ENCODE data around the gene MAP4K5. TPM values are rescaled to one million over a fixed set of nuclear protein-coding genes. Genes with fewer than 3 reads are reported as not detected.

The MAP4K5 gene
- total RNA-seq, 1 experiment from 2014 or later, result 33.1 TPM

- CTCF ChIA-PET, result no interaction called here
- ATAC-seq, result no peak
- no peak for DNase-seq (ENCODE audit: low read depth, low spot score)
- Histone ChIP-seq H3K27ac (ENCODE audit: low read length) (no peak overlapping the region), H3K9me3 (ENCODE audit: control insufficient read depth, insufficient read depth, low read depth, low read length) (peaks cover 39% of the 10 kb centered on the region), H3K36me3 (ENCODE audit: control insufficient read depth, insufficient read depth, low read length) (peaks cover 5% of the 10 kb centered on the region; the same call in 1 of the 2 replicates), H3K4me3 (ENCODE audit: low read depth in 2 of 2, low read length in 2 of 2) (no peak overlapping the region), H3K4me1 (ENCODE audit: control insufficient read depth, insufficient read depth, low read length) (no peaks in the 10 kb centered on the region), H3K27me3 (ENCODE audit: control insufficient read depth, insufficient read depth, low read length) (no peaks in the 10 kb centered on the region)
- in situ Hi-C loops (cut with HindIII; ENCODE audit: low pct_unique_long_range_greater_than_20kb, low sequenced_read_pairs) (no loop called here), intact Hi-C loops (cut with micrococcal nuclease; ENCODE audit: unreplicated experiment) (no loop called here)
- no TSS peak for BruUV-seq (replicated peaks)
- TF ChIP-seq, protein P1, sequence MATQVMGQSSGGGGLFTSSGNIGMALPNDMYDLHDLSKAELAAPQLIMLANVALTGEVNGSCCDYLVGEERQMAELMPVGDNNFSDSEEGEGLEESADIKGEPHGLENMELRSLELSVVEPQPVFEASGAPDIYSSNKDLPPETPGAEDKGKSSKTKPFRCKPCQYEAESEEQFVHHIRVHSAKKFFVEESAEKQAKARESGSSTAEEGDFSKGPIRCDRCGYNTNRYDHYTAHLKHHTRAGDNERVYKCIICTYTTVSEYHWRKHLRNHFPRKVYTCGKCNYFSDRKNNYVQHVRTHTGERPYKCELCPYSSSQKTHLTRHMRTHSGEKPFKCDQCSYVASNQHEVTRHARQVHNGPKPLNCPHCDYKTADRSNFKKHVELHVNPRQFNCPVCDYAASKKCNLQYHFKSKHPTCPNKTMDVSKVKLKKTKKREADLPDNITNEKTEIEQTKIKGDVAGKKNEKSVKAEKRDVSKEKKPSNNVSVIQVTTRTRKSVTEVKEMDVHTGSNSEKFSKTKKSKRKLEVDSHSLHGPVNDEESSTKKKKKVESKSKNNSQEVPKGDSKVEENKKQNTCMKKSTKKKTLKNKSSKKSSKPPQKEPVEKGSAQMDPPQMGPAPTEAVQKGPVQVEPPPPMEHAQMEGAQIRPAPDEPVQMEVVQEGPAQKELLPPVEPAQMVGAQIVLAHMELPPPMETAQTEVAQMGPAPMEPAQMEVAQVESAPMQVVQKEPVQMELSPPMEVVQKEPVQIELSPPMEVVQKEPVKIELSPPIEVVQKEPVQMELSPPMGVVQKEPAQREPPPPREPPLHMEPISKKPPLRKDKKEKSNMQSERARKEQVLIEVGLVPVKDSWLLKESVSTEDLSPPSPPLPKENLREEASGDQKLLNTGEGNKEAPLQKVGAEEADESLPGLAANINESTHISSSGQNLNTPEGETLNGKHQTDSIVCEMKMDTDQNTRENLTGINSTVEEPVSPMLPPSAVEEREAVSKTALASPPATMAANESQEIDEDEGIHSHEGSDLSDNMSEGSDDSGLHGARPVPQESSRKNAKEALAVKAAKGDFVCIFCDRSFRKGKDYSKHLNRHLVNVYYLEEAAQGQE (IDR thresholded peaks at IDR 0.05; ENCODE audit: insufficient read depth in 1 of 2, low read depth in 2 of 2, low read length in 1 of 2), result no peak
- TF ChIP-seq TCF7L2 (IDR thresholded peaks at IDR 0.05; ENCODE audit: low read depth, low read length) (no peak), SIN3A (IDR thresholded peaks at IDR 0.05; ENCODE audit: borderline replicate concordance, insufficient read depth, low read depth, low read length) (no peak), POLR2AphosphoS5 (IDR thresholded peaks at IDR 0.05; ENCODE audit: low read depth, low read length) (no peak), CTCF (IDR thresholded peaks at IDR 0.05) (no peak)
- POLR2A ChIA-PET, result no interaction called here
Observed at GRCh38 chr14:50469982-50470381, 62.4 kb downstream of the MAP4K5 start.

DNA sequence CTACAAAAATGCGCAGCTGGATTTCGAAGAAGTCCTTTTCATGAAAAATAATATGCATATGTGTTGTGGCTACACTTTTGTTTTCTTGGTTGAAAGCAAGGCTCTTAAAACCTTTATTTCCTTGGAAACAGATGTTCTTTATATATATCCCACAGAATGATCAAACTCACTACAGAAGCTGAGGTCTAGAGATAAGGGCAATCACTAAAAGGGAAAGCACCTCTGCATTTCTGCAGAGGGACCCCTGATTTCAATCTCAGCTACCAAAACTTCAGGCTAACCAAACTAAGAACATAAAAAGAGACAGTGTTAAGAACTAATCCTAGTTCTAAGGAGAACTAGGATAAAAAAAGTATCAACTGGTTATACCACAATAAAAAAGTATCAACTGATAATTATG lies 70.3 kb downstream of the MAP4K5 start:
- DNase-seq (ENCODE audit: low read depth, low spot score), result no peak
- Histone ChIP-seq H3K4me1 (ENCODE audit: control insufficient read depth, insufficient read depth, low read length) (no peaks in the 10 kb centered on the region), H3K27me3 (ENCODE audit: control insufficient read depth, insufficient read depth, low read length) (no peaks in the 10 kb centered on the region), H3K9me3 (ENCODE audit: control insufficient read depth, insufficient read depth, low read depth, low read length) (no peaks in the 10 kb centered on the region), H3K36me3 (ENCODE audit: control insufficient read depth, insufficient read depth, low read length) (no peaks in the 10 kb centered on the region; the same call in 1 of the 2 replicates), H3K27ac (ENCODE audit: low read length) (no peak overlapping the region), H3K4me3 (ENCODE audit: low read depth in 2 of 2, low read length in 2 of 2) (no peak overlapping the region)
- intact Hi-C loops (cut with micrococcal nuclease; ENCODE audit: unreplicated experiment) (no loop called here), in situ Hi-C loops (cut with HindIII; ENCODE audit: low pct_unique_long_range_greater_than_20kb, low sequenced_read_pairs) (no loop called here)
- CTCF ChIA-PET, result no interaction called here
- TF ChIP-seq, protein P1 (IDR thresholded peaks at IDR 0.05; ENCODE audit: insufficient read depth in 1 of 2, low read depth in 2 of 2, low read length in 1 of 2), result no peak
- TF ChIP-seq TCF7L2 (IDR thresholded peaks at IDR 0.05; ENCODE audit: low read depth, low read length) (no peak), POLR2AphosphoS5 (IDR thresholded peaks at IDR 0.05; ENCODE audit: low read depth, low read length) (no peak), CTCF (IDR thresholded peaks at IDR 0.05) (no peak), SIN3A (IDR thresholded peaks at IDR 0.05; ENCODE audit: borderline replicate concordance, insufficient read depth, low read depth, low read length) (no peak)
- ATAC-seq, result no peak
- BruUV-seq (replicated peaks), result no TSS peak
- POLR2A ChIA-PET, result no interaction called here

All from Panc1 (cell line).